Measurements from ENCODE around the gene BBS12.

GRCh38 chr4:122702939-122703338 lies 29.6 kb upstream of the BBS12 start:
- TF ChIP-seq POLR2A (IDR thresholded peaks at IDR 0.05; ENCODE audit: low read length) (no peak), GATA1 (IDR thresholded peaks at IDR 0.05; ENCODE audit: low read depth, low read length) (no peak)
